Hematopoietic multipotent progenitor cell (in vitro differentiated cells): Measurements from ENCODE around the gene FOXB2. TPM values are rescaled to one million over a fixed set of nuclear protein-coding genes. Genes with fewer than 3 reads are reported as not detected.
"Not testable (repeated sequence)": the region's sequence is repeated elsewhere in the genome, so short reads cannot be mapped to it uniquely, and the experiment has no call there.

Experiments
- DNase-seq, 3 donors: peaks; one replicate each; pipeline ENCODE4 v3.0.0-alpha.2; 2011 to 2015; ENCODE audit warnings: low read depth in 2 of 3, low spot score in 2 of 3
- total RNA-seq: library from RNA; depleted of rRNA; stranded (reverse); fragments of >200 nt; gene quantifications from one replicate; pipeline ENCODE4 v1.2.3, GENCODE V29; 2012

FOXB2 gene
- total RNA-seq, result not detected

DNA sequence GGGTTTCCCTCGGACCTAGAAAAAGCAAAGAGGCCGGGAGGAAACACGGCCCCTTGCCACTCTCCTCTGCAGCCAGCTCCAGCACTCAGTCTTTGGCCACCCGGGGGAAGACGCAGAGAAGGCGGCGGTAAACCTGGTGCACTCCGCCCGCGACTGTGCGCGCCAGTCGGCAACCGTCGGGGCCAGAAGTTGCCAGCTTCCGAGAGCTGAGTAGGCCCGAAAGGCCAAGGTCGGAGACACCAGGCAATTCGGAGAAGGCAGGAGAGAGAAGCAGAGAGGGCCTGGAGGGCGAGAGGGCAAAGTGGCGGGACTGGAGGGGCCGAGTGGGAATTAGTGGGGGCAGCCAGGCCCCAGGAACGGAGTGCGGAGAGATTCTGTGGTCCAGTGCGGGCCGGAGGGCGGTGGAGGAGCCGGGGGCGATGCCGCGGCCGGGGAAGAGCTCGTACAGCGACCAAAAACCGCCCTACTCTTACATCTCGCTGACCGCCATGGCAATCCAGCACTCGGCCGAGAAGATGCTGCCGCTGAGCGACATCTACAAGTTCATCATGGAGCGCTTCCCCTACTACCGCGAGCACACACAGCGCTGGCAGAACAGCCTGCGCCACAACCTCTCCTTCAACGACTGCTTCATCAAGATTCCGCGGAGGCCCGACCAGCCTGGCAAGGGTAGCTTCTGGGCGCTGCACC lies at the start of gene FOXB2:
TSS of gene FOXB2 (plus strand) at position 420 of the 690 bp plus-strand sequence. CDS start at position 420, 0 bp downstream.
- DNase-seq, result peak in 1 of 3 donors; percentile 30

DNA sequence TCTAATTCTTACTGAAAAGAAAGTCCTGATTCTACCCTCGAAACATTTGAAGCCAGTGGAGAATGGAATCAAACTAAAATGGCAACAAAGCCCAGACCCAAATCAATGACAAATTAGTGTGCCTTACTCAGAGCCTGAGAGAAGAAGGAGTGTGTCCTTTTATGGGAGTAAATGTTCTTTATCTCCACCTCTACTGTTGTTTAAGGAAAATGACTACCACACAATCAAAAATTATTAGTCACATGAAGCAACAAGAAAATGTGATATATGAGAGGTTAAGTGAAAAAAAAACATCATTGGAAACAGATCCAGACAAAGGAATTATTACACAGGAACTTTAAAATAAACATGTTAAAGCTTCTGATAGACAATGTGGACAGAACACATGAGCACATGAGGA lies 49.7 kb upstream of the FOXB2 start:
- DNase-seq, result no peak

DNA sequence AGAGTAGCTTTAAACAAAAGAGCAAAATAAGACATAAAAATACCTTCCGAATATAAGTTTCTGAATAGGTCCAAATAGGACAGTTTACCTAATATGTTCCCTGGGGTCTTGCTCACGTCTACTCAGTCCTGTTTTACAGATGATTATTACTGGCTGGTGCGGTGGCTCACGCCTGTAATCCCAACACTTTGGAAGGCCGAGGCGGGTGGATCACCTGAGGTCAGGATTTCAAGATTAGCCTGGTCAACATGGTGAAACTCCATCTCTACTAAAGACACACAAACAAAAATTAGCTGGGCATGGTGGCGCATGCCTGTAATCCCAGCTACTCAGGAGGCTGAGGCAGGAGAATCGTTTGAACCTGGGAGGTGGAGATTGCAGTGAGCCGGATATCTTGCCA lies 40.6 kb upstream of the FOXB2 start:
- not testable (repeated sequence) for DNase-seq

- DNase-seq, result no peak
These were observed 38.9 kb upstream of the FOXB2 start for GRCh38 chr9:76980566-76980965.

DNA sequence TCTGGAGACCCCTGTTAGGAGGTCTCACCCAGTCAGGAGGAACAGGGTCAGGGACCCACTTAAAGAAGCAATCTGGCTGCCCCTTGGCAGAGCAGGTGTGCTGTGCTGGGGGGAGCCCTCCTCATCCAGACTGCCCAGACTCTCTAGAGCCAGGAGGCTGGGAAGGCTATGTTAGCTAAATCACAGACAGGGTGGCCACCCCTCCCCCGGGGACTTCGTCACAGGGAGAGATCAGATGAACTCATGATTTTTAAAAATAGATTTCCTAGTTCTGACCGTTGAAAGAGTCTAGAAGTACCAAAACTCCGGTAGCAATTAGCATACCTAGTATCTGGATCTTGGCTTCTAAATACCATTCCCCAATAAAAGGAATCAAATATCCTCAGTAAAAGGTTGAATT lies 35.0 kb upstream of the FOXB2 start:
- no peak for DNase-seq

DNA sequence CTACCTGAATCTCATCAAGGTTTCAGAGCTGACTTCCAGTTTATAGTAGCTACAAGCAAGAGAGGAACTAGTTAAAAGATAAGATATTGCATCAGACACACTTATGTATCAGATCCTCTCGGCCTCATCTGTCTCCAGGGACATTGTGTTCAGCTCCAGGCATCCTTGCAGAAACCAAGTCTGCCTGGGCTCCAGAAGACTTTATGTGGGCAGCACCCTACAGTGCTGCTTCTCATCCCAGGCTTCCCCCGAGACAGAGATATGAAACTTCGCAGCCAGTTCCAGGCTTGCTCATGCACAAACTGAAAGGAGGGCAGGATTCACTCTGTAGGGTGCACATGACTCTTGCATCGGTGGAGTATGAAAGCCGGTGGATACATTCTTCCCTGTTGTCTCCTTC lies 33.9 kb upstream of the FOXB2 start:
- DNase-seq, result no peak

GRCh38 chr9:76987594-76988200 lies 31.8 kb upstream of the FOXB2 start:
- peak in 2 of 3 donors; percentile 18 to 33 for DNase-seq

- no peak for DNase-seq
These were observed 30.5 kb upstream of the FOXB2 start for GRCh38 chr9:76988941-76989340.

DNA sequence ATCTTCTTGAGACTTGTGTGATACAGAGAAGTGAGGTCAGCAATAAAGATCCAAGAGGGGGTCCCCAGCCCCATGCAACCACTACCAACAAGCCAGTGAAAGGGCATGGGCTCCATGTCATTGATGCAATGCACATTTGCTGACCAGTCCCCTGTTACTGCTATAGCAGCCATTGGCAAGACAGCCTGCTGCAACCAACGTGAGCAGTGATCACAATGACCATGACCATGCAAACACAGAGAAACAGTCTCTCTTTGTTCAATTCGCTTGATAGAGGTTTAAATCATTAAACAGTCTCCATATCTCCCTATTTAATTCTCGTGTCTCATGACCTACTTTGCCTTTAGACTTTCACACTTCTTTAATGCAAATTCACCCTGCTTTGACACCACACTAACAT lies 30.0 kb upstream of the FOXB2 start:
- no peak for DNase-seq

GRCh38 chr9:76996700-76997099 lies 22.8 kb upstream of the FOXB2 start:
- peak in 2 of 3 donors; percentile 33 to 60 for DNase-seq

DNA sequence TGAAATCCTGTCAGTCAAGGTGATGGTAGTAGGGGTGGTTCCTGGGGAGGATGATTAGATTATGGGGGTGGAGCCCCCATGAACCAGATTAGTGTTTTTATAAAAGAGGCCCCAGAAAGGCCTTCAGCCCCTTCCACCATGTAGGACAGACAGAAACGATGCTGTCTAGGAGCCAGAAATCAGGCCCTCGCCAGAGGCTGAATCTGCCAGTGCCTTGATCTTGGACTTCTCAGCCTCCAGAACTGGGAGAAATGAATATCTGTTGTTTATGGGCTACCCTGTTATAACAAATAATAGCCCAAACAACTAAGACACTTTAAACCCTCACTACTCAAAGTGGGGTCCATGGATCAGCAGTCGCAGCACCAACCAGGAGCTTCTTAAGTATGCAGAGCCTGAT lies 20.2 kb upstream of the FOXB2 start:
- DNase-seq, result no peak

DNA sequence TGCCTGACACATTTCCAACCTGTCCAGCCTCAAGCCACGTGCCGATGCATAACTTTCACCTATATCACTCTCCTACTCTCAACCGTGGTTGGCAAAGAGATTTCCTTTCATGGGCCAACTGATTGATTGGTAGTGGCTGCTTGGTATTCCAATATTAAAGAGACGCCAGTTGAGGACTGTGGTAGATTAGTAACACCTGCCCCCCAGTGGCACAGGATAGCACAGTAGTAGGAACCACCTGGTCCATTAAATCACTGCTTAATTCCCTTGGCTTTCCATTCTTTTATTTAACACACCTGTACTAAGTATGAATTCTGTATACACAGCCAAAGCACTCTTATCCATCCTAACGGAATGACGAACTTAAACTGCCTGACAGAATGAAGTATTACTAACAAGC lies 19.1 kb upstream of the FOXB2 start:
- DNase-seq, result no peak

DNA sequence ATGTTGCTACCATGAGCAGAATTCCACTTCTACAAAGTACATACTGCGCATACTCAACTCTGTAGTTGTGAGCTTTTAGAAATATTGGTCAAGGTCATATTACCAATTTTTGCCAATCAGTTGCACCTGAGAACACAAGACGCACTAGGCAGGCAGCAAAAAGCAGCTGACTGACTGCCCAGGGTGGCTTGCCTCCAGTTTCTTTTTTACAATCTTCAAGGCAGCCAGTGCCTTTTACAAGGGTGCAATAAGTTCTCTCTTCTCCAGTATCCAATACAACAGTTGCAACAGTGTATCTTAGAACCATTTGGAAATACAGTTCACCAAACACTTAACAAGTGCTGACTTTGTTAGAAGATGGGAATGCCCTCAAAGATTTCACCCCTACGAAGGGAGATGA lies 16.1 kb upstream of the FOXB2 start:
- DNase-seq, result no peak

DNA sequence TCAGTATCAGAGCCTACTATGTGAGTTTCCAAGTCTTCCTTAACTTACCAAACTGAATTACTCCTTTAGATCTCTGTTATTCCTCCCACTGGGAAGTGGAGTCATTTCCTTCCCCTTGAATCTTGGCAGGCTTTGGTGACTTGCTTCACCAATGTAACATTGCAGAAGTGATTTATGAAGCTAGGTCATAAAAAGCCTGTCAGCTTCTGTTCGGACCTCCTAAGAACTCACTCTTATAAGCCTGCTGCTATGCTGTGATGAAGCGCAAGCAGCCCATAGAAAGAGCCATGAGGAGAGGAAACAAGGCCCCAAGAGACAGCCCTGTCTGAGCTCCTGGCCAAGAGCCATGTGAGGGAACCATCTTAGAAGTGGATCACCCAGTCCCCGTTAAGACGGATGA lies 14.2 kb upstream of the FOXB2 start:
- DNase-seq, result no peak

DNA sequence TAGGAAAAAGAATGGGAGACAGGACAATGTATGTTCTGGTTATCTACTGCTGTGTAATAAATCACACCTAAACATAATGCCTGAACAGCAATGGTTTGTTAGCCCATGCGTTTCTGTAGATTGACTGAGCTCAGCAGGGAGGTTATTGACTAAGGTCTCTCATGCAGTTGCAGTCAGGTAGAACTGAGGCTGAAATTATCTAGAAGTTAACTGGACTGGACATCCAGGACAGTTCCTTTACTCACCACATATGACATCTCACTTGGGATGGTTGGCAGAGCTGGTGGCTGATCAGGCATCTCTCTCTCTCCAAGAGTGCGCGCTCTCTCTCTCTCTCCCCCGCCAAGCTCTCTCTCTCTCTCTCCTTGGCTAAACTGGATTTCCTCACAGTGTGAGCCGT lies 8.9 kb upstream of the FOXB2 start:
- no peak for DNase-seq

DNA sequence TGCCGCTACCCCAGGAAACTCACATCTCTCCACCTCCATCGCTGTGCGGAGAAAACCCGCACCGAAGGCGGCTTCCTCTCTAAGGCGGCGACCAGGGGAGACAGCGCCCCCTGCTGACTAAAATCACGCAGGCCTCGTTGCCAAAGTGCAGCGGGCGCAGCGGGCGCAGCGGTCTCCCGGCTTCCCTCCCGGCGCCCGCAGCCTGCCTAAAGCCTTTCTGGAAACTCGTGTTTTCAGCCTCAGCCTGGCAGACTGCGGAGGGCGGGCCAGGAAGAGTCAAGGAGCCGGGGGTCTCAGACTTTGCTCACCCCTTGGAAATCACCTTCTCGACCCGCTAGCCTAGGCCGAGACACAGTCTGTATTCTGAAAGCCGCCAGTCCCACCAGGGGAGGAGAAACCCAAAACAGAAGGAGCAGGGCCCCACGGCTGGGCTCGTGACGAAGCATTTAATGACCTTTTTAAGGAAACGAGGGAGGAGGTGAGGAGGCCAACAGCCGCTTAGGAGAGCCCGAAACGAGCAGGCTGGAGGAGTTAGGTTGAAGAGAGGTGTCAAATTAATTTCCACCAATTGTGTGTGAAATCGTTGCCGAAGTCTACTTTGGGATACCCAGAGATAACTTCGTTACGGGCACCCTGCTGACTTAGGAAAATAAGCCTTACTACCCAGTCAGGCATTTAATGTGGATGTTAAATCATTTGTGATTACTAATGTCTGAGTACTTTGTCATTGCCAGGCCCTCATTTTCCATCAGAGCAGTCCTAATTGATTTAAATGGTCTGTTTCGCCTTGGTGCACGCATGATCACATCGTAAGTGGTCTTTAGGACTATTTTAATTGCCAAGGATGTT lies 7.3 kb upstream of the FOXB2 start:
- peak; percentile 24 to 78 (median 76) for DNase-seq

DNA sequence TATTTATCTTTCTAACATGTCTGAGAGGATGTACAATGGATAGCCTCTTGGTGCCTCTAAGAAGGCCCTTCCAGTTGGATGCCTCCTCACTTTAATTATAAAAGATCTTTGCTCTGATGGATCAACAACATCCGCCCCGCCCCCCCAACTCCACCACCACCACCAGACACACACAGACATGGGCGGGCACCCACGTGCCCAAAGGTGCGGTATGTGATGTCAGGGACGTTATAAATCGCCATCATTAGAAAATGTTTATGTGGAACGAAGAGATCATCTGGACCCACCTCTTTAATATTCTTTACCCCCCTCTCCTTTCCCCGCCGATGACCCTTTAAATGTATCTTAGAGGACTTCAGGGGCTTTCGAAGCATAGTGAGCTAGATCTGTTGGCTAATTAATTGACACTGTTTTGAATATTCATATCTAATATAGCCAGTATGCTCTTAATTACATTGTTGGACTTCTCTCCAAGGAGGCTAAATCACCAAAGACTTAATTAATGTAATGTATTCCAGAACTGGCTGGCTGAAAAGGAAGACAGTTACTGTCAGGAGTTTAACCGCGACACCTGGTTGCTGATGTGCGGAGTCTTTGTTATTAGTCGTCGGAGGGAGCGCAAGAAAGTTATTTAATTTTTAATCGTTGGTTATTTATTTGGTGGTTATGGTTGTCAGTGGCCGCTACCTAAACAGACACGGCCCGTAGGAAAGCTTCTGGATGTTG lies 6.1 kb upstream of the FOXB2 start:
- DNase-seq, result peak in 1 of 3 donors; percentile 23

- DNase-seq, result no peak
These were observed 5.4 kb upstream of the FOXB2 start for GRCh38 chr9:77013932-77014596.

DNA sequence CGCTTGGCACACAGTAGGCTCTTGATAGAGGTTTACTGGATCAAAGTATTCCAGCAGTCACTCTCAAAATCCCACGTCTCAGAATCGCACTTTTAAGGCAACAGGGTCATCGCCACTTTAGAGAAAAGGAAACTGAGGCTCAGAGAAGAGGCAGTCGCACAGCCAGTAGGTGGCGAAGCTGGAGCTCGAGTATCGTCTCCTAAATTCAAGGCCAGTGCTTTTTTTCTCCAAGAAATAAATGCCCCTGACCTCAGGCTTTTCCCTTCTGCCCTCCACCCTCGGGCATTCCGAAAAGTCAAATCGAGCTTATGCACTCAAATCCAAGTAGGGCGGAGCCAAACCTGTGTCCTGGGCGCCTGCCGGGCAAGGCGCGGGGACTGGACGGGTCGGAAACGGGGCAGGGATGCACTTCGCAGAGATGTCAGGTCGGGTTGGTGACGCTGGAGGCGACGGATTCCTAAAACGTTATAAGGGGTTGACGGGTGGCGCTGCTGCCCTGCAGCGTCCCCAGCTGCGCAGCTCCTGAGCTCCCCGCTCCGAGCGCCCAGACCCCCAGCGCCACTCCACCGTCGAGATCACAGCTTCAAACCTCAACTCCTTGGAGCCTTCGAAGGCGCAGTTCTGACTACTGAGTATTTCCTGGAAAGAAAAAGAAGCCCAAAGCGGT lies 4.7 kb upstream of the FOXB2 start:
- no peak for DNase-seq
